ENCODE results near the gene CWC22.
"Not testable (repeated sequence)": the region's sequence is repeated elsewhere in the genome, so short reads cannot be mapped to it uniquely, and the experiment has no call there.

CWC22 gene

DNA sequence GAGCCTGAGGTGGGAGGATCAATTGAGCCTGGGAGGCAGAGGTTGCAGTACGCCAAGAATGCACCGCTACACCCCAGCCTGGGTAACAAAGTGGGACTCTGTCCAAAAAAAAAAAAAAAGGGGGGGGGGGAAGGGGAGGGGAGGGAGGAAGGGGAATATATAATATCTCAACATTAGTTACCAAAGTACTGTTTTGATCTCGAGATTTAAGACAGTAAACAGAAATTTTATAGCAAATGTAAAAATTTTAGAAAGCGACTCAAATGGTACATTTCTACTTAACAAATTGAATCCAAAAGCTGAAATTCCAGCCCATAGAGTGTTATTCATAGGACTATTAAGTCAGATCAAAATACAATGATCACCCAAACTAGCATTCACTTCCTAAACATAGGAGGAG is 60.8 kb downstream of the CWC22 start:
- no peak overlapping the region for H3K4me3 ChIP-seq (ENCODE audit: low read depth, low read length)
- TF ChIP-seq, protein P1, sequence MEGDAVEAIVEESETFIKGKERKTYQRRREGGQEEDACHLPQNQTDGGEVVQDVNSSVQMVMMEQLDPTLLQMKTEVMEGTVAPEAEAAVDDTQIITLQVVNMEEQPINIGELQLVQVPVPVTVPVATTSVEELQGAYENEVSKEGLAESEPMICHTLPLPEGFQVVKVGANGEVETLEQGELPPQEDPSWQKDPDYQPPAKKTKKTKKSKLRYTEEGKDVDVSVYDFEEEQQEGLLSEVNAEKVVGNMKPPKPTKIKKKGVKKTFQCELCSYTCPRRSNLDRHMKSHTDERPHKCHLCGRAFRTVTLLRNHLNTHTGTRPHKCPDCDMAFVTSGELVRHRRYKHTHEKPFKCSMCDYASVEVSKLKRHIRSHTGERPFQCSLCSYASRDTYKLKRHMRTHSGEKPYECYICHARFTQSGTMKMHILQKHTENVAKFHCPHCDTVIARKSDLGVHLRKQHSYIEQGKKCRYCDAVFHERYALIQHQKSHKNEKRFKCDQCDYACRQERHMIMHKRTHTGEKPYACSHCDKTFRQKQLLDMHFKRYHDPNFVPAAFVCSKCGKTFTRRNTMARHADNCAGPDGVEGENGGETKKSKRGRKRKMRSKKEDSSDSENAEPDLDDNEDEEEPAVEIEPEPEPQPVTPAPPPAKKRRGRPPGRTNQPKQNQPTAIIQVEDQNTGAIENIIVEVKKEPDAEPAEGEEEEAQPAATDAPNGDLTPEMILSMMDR (IDR thresholded peaks at IDR 0.05; ENCODE audit: control insufficient read depth, extremely low read depth, insufficient read depth), result no peak
- no peak for DNase-seq (ENCODE audit: low read depth)

DNA sequence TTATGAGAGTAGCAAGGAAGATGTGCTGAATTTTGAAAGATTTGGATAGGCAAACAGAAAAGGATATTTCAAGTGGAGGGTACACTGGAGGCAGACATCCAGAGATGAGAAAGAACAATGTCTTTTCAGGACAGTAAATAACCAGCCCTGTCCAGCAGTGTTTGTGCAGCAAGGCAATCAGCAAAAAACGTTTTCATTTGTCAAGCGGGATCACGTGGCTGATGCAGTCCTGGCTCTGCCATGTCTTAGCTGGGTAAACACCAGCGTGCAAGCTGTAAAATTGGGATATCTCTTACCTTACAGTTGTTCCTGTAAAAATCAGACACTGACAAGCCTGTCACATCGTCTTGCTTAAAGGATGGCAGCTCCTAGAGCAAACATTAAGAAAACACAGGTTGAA is 67.8 kb downstream of the CWC22 start:
- peak; percentile 95 for DNase-seq (ENCODE audit: low read depth)
- no peak overlapping the region for H3K4me3 ChIP-seq (ENCODE audit: low read depth, low read length)
- TF ChIP-seq, protein P1 (IDR thresholded peaks at IDR 0.05; ENCODE audit: control insufficient read depth, extremely low read depth, insufficient read depth), result no peak

DNA sequence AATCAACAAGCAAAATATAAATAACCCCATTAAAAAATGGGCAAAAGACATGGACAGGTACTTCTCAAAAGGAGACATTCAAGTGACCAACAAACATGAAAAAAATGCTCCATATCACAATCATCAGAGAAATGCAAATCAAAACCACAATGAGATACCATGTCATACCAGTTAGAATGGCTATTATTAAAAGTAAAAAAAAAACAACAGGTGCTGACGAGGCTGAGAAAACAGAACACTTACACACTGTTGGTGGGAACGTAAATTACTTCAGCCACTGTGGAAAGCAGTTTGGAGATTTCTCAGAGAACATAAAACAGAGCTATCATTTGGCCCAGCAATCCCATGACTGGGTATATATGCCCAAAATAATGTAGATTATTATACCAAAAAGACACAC is 69.1 kb downstream of the CWC22 start:
- DNase-seq (ENCODE audit: low read depth), result no peak
- TF ChIP-seq, protein P1 (IDR thresholded peaks at IDR 0.05; ENCODE audit: control insufficient read depth, extremely low read depth, insufficient read depth), result no peak
- no peak overlapping the region for H3K4me3 ChIP-seq (ENCODE audit: low read depth, low read length)

DNA sequence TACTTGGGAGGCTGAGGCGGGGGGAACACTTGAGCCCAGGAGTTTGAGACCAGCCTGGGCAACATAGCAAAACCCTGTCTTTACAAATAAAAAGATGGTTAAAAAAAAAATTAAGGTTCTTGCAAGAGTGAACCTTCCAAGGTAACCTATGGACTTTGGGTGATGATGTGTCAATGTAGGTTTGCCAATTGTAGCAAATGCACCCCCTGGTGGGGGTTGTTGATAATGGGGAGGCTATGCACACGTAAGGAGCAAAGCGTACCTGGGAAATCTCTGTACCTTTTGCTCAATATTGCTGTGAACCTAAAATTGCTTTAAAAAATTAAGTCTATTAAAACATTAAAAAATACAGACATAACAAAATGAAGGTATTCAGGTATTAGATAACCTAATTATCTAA is 70.4 kb downstream of the CWC22 start:
- TF ChIP-seq, protein P1 (IDR thresholded peaks at IDR 0.05; ENCODE audit: control insufficient read depth, extremely low read depth, insufficient read depth), result peak; percentile 27; the same call in 1 of the 2 replicates
- no peak overlapping the region for H3K4me3 ChIP-seq (ENCODE audit: low read depth, low read length)
- no peak for DNase-seq (ENCODE audit: low read depth)

DNA sequence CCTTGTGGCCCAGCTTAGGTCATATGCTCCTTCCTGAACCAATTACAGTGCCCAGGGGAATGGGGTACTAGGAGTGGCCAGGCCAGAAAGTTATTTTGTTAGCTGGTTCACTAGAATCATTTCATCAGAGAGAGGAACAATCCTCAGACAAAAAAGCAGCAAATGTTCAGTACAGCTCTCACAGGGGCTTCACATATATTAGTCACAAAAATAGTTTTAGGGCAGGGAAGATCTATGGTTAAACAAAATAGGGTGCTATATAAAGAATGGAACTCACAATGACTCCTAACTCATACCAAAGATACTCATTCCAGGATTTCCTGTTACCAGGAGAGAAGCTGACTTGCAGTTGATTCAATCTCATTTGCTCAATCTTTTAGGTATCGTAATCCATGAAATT is 71.0 kb downstream of the CWC22 start:
- no peak overlapping the region for H3K4me3 ChIP-seq (ENCODE audit: low read depth, low read length)
- TF ChIP-seq, protein P1 (IDR thresholded peaks at IDR 0.05; ENCODE audit: control insufficient read depth, extremely low read depth, insufficient read depth), result no peak
- no peak for DNase-seq (ENCODE audit: low read depth)

DNA sequence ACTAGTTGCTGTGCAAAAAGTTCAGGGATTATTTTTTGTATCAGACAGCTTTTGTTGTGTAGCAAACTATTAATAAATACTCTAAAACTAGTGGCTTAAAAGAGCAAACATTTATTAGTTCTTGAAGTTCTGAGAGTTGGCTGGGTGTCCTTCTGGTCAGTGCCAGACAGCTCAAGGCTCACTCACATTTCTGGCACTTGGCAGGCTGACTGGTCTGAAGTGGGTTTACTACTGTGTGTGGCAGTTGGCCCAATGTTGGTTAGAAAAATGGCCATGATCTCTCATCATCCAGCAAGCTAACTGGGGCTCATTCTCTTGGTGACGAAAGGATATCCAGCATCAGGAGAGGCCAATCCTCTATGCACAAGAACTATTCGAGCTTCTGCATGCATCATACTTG is 74.3 kb downstream of the CWC22 start:
- DNase-seq (ENCODE audit: low read depth), result peak; percentile 73
- H3K4me3 ChIP-seq (ENCODE audit: low read depth, low read length), result no peak overlapping the region
- TF ChIP-seq, protein P1 (IDR thresholded peaks at IDR 0.05; ENCODE audit: control insufficient read depth, extremely low read depth, insufficient read depth), result no peak

DNA sequence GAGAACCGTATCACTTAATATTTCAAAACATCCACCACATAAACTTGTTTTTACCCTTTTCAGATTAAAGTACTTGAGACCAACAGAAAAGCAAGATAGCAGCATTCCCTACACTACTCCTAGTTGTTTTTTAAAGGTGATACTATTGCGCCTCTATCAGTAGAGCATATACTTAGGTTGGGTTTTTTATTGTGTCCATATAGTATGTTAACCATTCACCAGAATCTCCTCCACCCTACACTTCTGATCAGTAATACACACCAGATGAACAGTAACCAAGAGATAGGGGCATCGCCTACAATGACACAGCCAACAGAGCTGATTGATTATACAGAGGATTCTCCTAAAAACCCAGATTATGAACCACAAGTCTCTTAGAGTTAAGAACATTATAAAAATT is 75.6 kb downstream of the CWC22 start:
- H3K4me3 ChIP-seq (ENCODE audit: low read depth, low read length), result no peak overlapping the region
- TF ChIP-seq, protein P1 (IDR thresholded peaks at IDR 0.05; ENCODE audit: control insufficient read depth, extremely low read depth, insufficient read depth), result no peak
- no peak for DNase-seq (ENCODE audit: low read depth)

DNA sequence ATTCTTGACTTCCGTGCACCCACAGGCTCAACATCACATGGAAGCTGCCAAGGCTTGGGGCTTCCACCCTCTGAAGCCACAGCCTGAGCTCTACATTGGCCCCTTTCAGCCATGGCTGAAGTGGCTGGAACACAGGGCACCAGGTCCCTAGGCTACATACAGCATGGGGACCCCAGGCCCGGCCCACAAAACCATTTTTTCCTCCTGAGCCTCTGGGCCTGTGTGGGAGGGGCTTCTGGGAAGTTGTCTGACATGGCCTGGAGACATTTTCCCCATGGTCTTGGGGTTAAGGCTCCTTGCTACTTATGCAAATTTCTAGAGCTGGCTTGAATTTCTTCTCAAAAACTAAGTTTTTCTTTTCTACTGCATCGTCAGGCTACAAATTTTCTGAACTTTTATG is 77.1 kb downstream of the CWC22 start:
- not testable (repeated sequence) for DNase-seq (ENCODE audit: low read depth); H3K4me3 ChIP-seq (ENCODE audit: low read depth, low read length)
